Nephron progenitor cell (in vitro differentiated cells): ENCODE results near the gene ZNF771.

Experiments used
- DNase-seq: peaks from one replicate; pipeline ENCODE4 v3.0.0; 2021
- H3K27ac Mint-ChIP-seq: 2 replicates; pipeline ENCODE4 v1.8.0; 2021; ENCODE audit warnings: mild to moderate bottlenecking, moderate library complexity, mixed read lengths
- H3K27me3 Mint-ChIP-seq: 2 replicates; pipeline ENCODE4 v1.8.0; 2021; ENCODE audit warnings: mild to moderate bottlenecking, low read depth, mixed read lengths; ENCODE audit not compliant: poor library complexity
- H3K36me3 Mint-ChIP-seq: 2 replicates; pipeline ENCODE4 v1.8.0; 2021; ENCODE audit warnings: low read depth, mixed read lengths
- H3K4me1 Mint-ChIP-seq: 2 replicates; pipeline ENCODE4 v1.8.0; 2021; ENCODE audit warnings: mixed read lengths
- H3K4me3 Mint-ChIP-seq: 2 replicates; pipeline ENCODE4 v1.8.0; 2021; ENCODE audit warnings: mild to moderate bottlenecking, moderate library complexity, mixed read lengths
- H3K9me3 Mint-ChIP-seq: 2 replicates; pipeline ENCODE4 v1.8.0; 2021; ENCODE audit warnings: mild to moderate bottlenecking, moderate library complexity, mixed read lengths
- TF ChIP-seq, protein P1 (sequence below): fragments of 200-600 bp; sonication (generic); IDR thresholded peaks from 2 replicates; pipeline ENCODE4 v1.5.0; 2021; ENCODE audit warnings: antibody characterized with exemption

The ZNF771 gene

DNA sequence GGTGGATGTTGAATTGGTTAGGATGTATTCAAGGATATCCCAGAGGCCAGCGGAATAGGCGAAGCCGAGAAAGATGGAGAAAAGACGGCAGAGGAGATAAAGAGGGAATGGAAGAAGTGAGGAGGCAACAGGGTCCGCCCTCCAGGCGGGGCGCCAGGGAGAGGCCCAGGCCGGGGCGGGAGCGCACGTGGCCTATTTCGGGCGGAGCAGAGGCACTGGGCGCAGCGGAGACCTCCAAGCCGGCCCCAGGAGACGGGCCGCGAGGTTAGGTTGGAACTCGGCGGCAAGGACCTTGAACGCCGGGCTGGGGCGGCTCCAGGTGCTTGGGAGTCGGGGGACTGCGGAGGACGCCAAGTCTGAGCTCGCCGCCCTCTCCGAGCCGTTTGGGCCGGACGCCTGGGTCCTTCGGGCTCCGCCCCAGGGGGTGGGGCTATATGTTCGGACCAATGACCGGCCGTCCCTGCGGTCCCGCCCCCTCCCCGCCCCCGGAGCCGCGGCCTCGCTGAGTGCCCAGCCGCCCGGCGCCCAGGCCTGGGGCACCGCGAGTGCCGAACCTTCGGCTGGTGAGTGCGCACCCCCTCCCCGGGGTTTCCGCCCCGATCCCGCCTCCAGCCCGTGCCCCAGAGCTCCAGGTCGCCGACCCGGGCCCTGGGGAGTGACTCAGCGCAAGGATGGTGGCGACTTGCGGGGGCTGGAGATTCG, at the start of gene ZNF771:
TSS of gene ZNF771 (plus strand) at position 505 of the 702 bp plus-strand sequence. CDS start 448 bp downstream, outside the sequence.
- TF ChIP-seq, protein P1, sequence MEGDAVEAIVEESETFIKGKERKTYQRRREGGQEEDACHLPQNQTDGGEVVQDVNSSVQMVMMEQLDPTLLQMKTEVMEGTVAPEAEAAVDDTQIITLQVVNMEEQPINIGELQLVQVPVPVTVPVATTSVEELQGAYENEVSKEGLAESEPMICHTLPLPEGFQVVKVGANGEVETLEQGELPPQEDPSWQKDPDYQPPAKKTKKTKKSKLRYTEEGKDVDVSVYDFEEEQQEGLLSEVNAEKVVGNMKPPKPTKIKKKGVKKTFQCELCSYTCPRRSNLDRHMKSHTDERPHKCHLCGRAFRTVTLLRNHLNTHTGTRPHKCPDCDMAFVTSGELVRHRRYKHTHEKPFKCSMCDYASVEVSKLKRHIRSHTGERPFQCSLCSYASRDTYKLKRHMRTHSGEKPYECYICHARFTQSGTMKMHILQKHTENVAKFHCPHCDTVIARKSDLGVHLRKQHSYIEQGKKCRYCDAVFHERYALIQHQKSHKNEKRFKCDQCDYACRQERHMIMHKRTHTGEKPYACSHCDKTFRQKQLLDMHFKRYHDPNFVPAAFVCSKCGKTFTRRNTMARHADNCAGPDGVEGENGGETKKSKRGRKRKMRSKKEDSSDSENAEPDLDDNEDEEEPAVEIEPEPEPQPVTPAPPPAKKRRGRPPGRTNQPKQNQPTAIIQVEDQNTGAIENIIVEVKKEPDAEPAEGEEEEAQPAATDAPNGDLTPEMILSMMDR = peak; percentile 6
- H3K4me3 Mint-ChIP-seq = peak within 1 kb of the TSS; percentile 87
- peaks cover 16% of the 10 kb centered on the region for H3K36me3 Mint-ChIP-seq
- H3K4me1 Mint-ChIP-seq = peaks cover 32% of the 10 kb centered on the region
- H3K27ac Mint-ChIP-seq = peak within 1 kb of the TSS; percentile 94
- peaks cover 2% of the 10 kb centered on the region for H3K27me3 Mint-ChIP-seq
- no peaks in the 10 kb centered on the region for H3K9me3 Mint-ChIP-seq
- DNase-seq = peak; percentile 93

DNA sequence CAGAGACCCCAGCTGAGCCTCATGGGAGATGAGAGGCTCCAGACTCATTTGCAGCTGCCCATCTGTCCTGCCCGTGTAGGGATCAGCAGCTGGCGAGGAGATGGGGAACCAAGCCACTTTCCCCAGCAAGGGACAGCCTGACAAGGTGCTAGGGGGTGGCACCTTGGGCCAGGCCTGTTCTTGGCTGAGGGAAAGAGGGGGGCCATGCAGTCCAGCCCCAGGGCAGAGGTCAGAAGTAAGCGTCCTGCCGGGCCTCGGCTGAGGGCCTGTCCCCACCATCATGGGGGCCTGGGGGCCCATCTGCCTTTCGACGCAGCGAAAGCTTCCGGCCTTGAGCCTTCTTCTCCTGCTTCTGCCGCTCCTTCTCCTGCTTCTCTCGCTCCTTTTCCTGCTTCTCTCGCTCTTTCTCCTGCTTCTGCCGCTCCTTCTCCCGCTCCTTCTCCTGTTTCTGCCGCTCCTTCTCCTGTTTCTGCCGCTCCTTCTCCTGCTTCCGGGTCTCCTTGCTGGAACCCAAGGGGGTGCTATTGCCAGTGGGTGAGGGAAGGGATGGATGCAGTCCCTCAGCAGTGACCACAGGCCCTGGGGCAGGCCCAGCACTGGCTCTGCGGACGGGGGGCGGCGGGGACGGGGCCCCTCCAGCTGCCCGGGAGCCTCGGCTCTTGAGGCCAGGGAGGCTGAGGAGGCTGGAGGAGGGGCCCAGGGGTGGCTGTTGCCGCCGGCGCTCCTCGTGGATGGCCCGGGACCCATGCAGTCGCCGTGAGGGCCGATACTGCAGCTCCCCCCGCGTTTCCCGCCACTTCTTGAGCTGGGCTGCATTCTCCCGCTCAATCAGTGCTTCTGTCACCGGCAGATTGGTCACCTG, 49.5 kb upstream of the ZNF771 start:
- Mint-ChIP-seq H3K4me3 (peak overlapping the region; percentile 38), H3K9me3 (no peaks in the 10 kb centered on the region), H3K36me3 (peaks cover 36% of the 10 kb centered on the region), H3K27ac (peak overlapping the region; percentile 99), H3K4me1 (peaks cover 61% of the 10 kb centered on the region), H3K27me3 (peaks cover 6% of the 10 kb centered on the region)
- TF ChIP-seq, protein P1 = no peak
- no peak for DNase-seq

DNA sequence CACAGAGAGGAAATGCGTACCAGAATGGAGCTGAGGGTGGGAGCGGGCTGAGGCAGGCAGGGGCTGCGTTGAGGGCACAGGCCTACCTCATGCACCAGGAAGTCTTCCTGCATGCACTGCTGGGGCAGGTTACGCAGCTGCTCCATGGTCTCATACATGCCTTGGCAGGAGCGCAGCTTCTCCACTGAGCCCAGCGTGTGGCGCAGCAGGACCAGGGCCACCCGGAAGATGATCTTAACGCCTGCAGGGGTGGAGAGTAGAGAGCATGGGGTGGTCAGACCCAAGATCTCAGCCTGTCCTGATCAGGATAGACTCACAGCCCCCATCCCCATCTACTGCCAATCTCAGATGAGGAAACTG, 48.8 kb upstream of the ZNF771 start:
- no peak for DNase-seq
- Mint-ChIP-seq H3K27me3 (peaks cover 6% of the 10 kb centered on the region), H3K4me3 (no peak overlapping the region), H3K27ac (no peak overlapping the region), H3K9me3 (no peaks in the 10 kb centered on the region), H3K36me3 (peaks cover 36% of the 10 kb centered on the region), H3K4me1 (peaks cover 59% of the 10 kb centered on the region)
- TF ChIP-seq, protein P1 = no peak

GRCh38 chr16:30358990-30359870, 48.2 kb upstream of the ZNF771 start:
- DNase-seq = no peak
- Mint-ChIP-seq H3K4me3 (no peak overlapping the region), H3K4me1 (peaks cover 52% of the 10 kb centered on the region), H3K27me3 (peaks cover 4% of the 10 kb centered on the region), H3K27ac (no peak overlapping the region), H3K9me3 (no peaks in the 10 kb centered on the region), H3K36me3 (peaks cover 36% of the 10 kb centered on the region)
- TF ChIP-seq, protein P1 = no peak

DNA sequence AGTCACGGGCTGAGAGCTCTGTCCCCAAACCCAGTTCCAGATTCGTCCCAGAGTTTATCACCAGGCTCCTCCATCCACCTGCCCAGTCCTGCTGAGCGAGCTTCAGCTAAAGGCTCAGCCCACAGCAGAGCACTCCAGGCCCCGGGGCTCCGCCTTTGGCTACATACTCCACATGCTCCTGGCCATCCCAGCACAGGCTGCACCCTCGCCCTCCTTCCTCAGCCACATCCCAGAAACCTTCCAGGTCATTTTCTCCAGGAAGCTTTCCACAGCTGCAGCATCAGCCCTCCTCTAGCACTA, 47.6 kb upstream of the ZNF771 start:
- Mint-ChIP-seq H3K4me1 (peaks cover 47% of the 10 kb centered on the region), H3K9me3 (no peaks in the 10 kb centered on the region), H3K4me3 (no peak overlapping the region), H3K27ac (peak overlapping the region; percentile 85), H3K36me3 (peaks cover 37% of the 10 kb centered on the region), H3K27me3 (peaks cover 4% of the 10 kb centered on the region)
- DNase-seq = no peak
- TF ChIP-seq, protein P1 = no peak
